K562 (cell line): Measurements from ENCODE around the gene CDCP1. TPM values are rescaled to one million over a fixed set of nuclear protein-coding genes. Genes with fewer than 3 reads are reported as not detected.

ENCODE experiments used
- GTF2E2 ChIP-seq: fragments of 200-800 bp; sonication (Bioruptor generic); IDR thresholded peaks from 2 replicates; pipeline ENCODE4 v1.6.1; 2016; ENCODE audit warnings: missing genetic modification characterization, missing compliant biosample characterization
- HMG20B ChIP-seq: fragments of 250-450 bp; sonication (Bioruptor Pico); IDR thresholded peaks from 2 replicates; pipeline ENCODE4 v1.5.0; 2021; ENCODE audit warnings: mild to moderate bottlenecking
- KLF1 ChIP-seq: fragments of 450-650 bp; IDR thresholded peaks from 2 replicates; pipeline ENCODE4 v1.6.1; 2016; ENCODE audit warnings: missing genetic modification characterization, missing compliant biosample characterization
- NBN ChIP-seq: fragments of 450-650 bp; IDR thresholded peaks from 2 replicates; pipeline ENCODE4 v1.6.1; 2016; ENCODE audit warnings: low read depth, mild to moderate bottlenecking
- OTX1 ChIP-seq: fragments of 450-650 bp; formaldehyde crosslinking; IDR thresholded peaks from 2 replicates; pipeline ENCODE4 v1.4.0; 2022; ENCODE audit warnings: mild to moderate bottlenecking
- RBM25 ChIP-seq: fragments of 200-400 bp; formaldehyde crosslinking; IDR thresholded peaks from 2 replicates; pipeline ENCODE4 v1.6.1; 2018; ENCODE audit warnings: low read length, low read depth, moderate library complexity; ENCODE audit not compliant: severe bottlenecking
- TGIF2 ChIP-seq: sonication (generic); formaldehyde crosslinking; IDR thresholded peaks from 2 replicates; pipeline ENCODE4 v1.8.1; 2022; ENCODE audit warnings: mild to moderate bottlenecking, missing genetic modification reagents, moderate library complexity
- ZFP30 ChIP-seq: fragments of 250-450 bp; sonication (Bioruptor Pico); IDR thresholded peaks from 2 replicates; pipeline ENCODE4 v1.8.0; 2022; ENCODE audit warnings: moderate library complexity, mild to moderate bottlenecking, inconsistent platforms, borderline replicate concordance
- ZFPM2 ChIP-seq: fragments of 250-450 bp; sonication (Bioruptor Pico); IDR thresholded peaks from 2 replicates; pipeline ENCODE4 v1.5.1; 2022; ENCODE audit warnings: mild to moderate bottlenecking
- ZNF551 ChIP-seq: fragments of 250-450 bp; sonication (Bioruptor Pico); IDR thresholded peaks from 2 replicates; pipeline ENCODE4 v1.5.0; 2021; ENCODE audit warnings: mild to moderate bottlenecking, moderate library complexity
- polyA plus RNA-seq, 8 experiments: library from polyadenylated mRNA; depleted of rRNA in 4 of 8; stranded (reverse) in 5 of 8; unstranded in 3 of 8; fragments of >200 nt; fragmentation: Nextera tagmentation in 2 of 8; fragmentation: Illumina TruSeq in 1 of 8; extraction: Ambion mirVana in 2 of 8; extraction: Trizol in 1 of 8; gene quantifications; 2 replicates each; pipeline versions ENCODE4 v1.2.1 to v1.2.3, GENCODE V29; 2011 to 2014; ENCODE audit warnings: inconsistent platforms in 1 of 8, missing spikeins in 1 of 8
- total RNA-seq, 7 experiments: library from RNA; depleted of rRNA in 6 of 7; stranded (reverse); fragments of >200 nt in 6 of 7; fragmentation: Illumina TruSeq in 2 of 7; extraction: Trizol in 2 of 7; gene quantifications; 2 replicates each; pipeline versions ENCODE4 v1.2.1 to v1.2.3, GENCODE V29; 2011 to 2021; ENCODE audit warnings: low replicate concordance in 1 of 7
- TF ChIP-seq, protein P1 (sequence below), 2 experiments: IDR thresholded peaks; 2 replicates each; pipeline ENCODE4 v1.6.1; 2012; ENCODE audit warnings: improper control_type of control experiment in 2 of 2, low read depth in 2 of 2, low read length in 2 of 2, borderline replicate concordance in 1 of 2
- TF ChIP-seq, protein P2 (sequence below): fragments of 450-650 bp; IDR thresholded peaks from 2 replicates; pipeline ENCODE4 v1.6.1; 2016; ENCODE audit warnings: borderline replicate concordance
- TF ChIP-seq, protein P3 (sequence below): fragments of 250-450 bp; sonication (Bioruptor Pico); IDR thresholded peaks from 2 replicates; pipeline ENCODE4 v1.9.0; 2021; ENCODE audit warnings: mild to moderate bottlenecking
- TF ChIP-seq, protein P4 (sequence below): fragments of 450-650 bp; conservative IDR thresholded peaks from 2 replicates; pipeline ENCODE4 v1.6.1; 2016; ENCODE audit warnings: missing genetic modification characterization, low read depth, mild to moderate bottlenecking, missing compliant biosample characterization, moderate library complexity
- TF ChIP-seq, protein P5 (sequence below): IDR thresholded peaks from 3 replicates; pipeline ENCODE4 v1.6.1; 2011; ENCODE audit warnings: borderline replicate concordance, mild to moderate bottlenecking; ENCODE audit not compliant: insufficient read length, insufficient read depth

Gene CDCP1
- total and polyA plus RNA-seq, 9 of the 15 experiments (the other 6 are each of a cell fraction or from before 2014, with no cell fraction given), result 3.9 to 16.4 (median 5.2) TPM

DNA sequence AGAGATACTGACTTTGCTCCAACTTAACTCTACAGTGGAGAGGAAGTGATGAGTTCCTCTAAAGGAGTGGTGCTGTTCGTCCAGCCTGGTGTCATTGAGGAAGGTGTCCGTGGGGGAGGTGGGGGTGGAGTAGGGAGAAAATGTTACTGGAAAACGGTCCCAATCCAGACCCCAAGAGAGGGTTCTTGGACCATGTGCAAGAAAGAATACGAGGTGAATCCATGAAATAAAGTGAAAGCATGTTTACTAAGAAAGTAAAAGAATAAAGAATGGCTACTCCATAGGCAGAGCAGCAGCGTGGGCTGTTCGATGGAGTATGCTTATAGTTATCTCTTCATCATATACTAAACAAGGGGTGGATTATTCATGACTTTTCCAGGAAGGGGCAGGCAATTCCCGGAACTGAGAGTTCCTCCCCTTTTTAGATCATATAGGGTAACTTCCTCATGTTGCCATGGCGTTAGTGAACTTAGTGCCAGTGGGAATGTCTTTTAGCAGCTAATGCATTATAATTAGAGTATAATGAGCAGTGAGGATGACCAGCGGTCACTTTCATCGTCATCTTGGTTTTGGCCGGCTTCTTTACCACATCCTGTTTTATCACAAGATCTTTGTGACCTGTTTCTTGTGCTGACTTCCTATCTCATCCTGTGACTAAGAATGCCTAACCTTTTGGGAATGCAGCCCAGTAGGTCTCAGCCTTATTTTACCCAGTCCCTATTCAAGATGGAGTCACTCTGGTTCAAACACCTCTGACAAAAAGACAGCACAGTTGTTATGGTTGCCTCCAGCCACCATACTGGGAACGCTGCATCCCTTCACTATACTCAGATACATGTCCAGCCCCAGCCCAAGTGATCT lies 81.4 kb downstream of the CDCP1 start (continued):
- TF ChIP-seq, protein P1, sequence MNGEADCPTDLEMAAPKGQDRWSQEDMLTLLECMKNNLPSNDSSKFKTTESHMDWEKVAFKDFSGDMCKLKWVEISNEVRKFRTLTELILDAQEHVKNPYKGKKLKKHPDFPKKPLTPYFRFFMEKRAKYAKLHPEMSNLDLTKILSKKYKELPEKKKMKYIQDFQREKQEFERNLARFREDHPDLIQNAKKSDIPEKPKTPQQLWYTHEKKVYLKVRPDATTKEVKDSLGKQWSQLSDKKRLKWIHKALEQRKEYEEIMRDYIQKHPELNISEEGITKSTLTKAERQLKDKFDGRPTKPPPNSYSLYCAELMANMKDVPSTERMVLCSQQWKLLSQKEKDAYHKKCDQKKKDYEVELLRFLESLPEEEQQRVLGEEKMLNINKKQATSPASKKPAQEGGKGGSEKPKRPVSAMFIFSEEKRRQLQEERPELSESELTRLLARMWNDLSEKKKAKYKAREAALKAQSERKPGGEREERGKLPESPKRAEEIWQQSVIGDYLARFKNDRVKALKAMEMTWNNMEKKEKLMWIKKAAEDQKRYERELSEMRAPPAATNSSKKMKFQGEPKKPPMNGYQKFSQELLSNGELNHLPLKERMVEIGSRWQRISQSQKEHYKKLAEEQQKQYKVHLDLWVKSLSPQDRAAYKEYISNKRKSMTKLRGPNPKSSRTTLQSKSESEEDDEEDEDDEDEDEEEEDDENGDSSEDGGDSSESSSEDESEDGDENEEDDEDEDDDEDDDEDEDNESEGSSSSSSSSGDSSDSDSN (IDR thresholded peaks at IDR 0.05; ENCODE audit: borderline replicate concordance in 1 of 2, low read depth in 2 of 2, low read length in 2 of 2), result peak in 1 of 2 experiments; percentile 46; a peak in 1 of 4 replicates
- peak; percentile 100 for TF ChIP-seq GTF2E2 (tag)
- TF ChIP-seq, protein P2, sequence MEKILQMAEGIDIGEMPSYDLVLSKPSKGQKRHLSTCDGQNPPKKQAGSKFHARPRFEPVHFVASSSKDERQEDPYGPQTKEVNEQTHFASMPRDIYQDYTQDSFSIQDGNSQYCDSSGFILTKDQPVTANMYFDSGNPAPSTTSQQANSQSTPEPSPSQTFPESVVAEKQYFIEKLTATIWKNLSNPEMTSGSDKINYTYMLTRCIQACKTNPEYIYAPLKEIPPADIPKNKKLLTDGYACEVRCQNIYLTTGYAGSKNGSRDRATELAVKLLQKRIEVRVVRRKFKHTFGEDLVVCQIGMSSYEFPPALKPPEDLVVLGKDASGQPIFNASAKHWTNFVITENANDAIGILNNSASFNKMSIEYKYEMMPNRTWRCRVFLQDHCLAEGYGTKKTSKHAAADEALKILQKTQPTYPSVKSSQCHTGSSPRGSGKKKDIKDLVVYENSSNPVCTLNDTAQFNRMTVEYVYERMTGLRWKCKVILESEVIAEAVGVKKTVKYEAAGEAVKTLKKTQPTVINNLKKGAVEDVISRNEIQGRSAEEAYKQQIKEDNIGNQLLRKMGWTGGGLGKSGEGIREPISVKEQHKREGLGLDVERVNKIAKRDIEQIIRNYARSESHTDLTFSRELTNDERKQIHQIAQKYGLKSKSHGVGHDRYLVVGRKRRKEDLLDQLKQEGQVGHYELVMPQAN, result peak; percentile 53; the same call in 1 of the 2 replicates
- TF ChIP-seq HMG20B (CRISPR knock-in tag), result peak; percentile 100
- peak; percentile 99 for TF ChIP-seq ZNF551 (CRISPR knock-in tag)
- TF ChIP-seq, protein P3, sequence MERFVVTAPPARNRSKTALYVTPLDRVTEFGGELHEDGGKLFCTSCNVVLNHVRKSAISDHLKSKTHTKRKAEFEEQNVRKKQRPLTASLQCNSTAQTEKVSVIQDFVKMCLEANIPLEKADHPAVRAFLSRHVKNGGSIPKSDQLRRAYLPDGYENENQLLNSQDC (CRISPR knock-in tag), result peak; percentile 95; the same call in 1 of the 2 replicates
- TF ChIP-seq, protein P4, sequence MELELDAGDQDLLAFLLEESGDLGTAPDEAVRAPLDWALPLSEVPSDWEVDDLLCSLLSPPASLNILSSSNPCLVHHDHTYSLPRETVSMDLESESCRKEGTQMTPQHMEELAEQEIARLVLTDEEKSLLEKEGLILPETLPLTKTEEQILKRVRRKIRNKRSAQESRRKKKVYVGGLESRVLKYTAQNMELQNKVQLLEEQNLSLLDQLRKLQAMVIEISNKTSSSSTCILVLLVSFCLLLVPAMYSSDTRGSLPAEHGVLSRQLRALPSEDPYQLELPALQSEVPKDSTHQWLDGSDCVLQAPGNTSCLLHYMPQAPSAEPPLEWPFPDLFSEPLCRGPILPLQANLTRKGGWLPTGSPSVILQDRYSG (tag), result peak; percentile 100
- TF ChIP-seq, protein P5, sequence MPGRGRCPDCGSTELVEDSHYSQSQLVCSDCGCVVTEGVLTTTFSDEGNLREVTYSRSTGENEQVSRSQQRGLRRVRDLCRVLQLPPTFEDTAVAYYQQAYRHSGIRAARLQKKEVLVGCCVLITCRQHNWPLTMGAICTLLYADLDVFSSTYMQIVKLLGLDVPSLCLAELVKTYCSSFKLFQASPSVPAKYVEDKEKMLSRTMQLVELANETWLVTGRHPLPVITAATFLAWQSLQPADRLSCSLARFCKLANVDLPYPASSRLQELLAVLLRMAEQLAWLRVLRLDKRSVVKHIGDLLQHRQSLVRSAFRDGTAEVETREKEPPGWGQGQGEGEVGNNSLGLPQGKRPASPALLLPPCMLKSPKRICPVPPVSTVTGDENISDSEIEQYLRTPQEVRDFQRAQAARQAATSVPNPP, result no peak
- peak; percentile 100 for TF ChIP-seq KLF1 (tag)
- TF ChIP-seq NBN, result peak; percentile 80
- peak; percentile 97 for TF ChIP-seq ZFP30 (CRISPR knock-in tag)
- TF ChIP-seq TGIF2 (CRISPR knock-in tag), result no peak
- TF ChIP-seq OTX1 (CRISPR knock-in tag), result peak; percentile 100
- peak; percentile 100 for TF ChIP-seq ZFPM2 (CRISPR knock-in tag)
- TF ChIP-seq RBM25, result no peak
